HG03064 (cell line): ENCODE data around the gene SIRT1.
"Not testable (repeated sequence)": the region's sequence is repeated elsewhere in the genome, so short reads cannot be mapped to it uniquely, and the experiment has no call there.

Experiments
- ATAC-seq: cut with Tn5 transposase; IDR thresholded peaks from one replicate; pipeline ENCODE4 v1.9.1; 2021; ENCODE audit warnings: low read depth; ENCODE audit not compliant: unreplicated experiment

Gene SIRT1

GRCh38 chr10:67884313-67884841 lies at the start of gene SIRT1:
Gene SIRT1, plus strand, starts transcription at chr10:67884656. Its CDS starts 66 bp downstream, at chr10:67884722.
- ATAC-seq, result peak; percentile 82

- not testable (repeated sequence) for ATAC-seq
These were observed 48.7 kb upstream of the SIRT1 start for GRCh38 chr10:67835541-67836394.

GRCh38 chr10:67836488-67836887 lies 48.0 kb upstream of the SIRT1 start:
- no peak for ATAC-seq

GRCh38 chr10:67836972-67837371 lies 47.5 kb upstream of the SIRT1 start:
- no peak for ATAC-seq

GRCh38 chr10:67837541-67838314 lies 46.7 kb upstream of the SIRT1 start, which contains the start of gene DNAJC12:
Gene DNAJC12, minus strand, starts transcription at chr10:67838188. Its CDS starts 177 bp downstream, at chr10:67838011.
- no peak for ATAC-seq

- ATAC-seq, result not testable (repeated sequence)
These were observed 44.9 kb upstream of the SIRT1 start for GRCh38 chr10:67839511-67839910.

- no peak for ATAC-seq
These were observed 44.5 kb upstream of the SIRT1 start for GRCh38 chr10:67839951-67840350.

GRCh38 chr10:67841737-67842136 lies 42.7 kb upstream of the SIRT1 start:
- no peak for ATAC-seq

GRCh38 chr10:67843284-67843683 lies 41.2 kb upstream of the SIRT1 start:
- no peak for ATAC-seq

- ATAC-seq, result peak; percentile 95
These were observed 35.0 kb upstream of the SIRT1 start for GRCh38 chr10:67849331-67850011.

GRCh38 chr10:67851186-67851585 lies 33.3 kb upstream of the SIRT1 start:
- no peak for ATAC-seq

GRCh38 chr10:67852761-67853160 lies 31.7 kb upstream of the SIRT1 start:
- ATAC-seq, result no peak

GRCh38 chr10:67853512-67853911 lies 30.9 kb upstream of the SIRT1 start:
- no peak for ATAC-seq

- no peak for ATAC-seq
These were observed 25.5 kb upstream of the SIRT1 start for GRCh38 chr10:67858971-67859370.

- ATAC-seq, result no peak
These were observed 22.6 kb upstream of the SIRT1 start for GRCh38 chr10:67861750-67862432.

- ATAC-seq, result no peak
These were observed 21.4 kb upstream of the SIRT1 start for GRCh38 chr10:67863094-67863493.

GRCh38 chr10:67864607-67865371 lies 19.7 kb upstream of the SIRT1 start:
- ATAC-seq, result no peak

GRCh38 chr10:67868132-67868531 lies 16.3 kb upstream of the SIRT1 start:
- no peak for ATAC-seq

GRCh38 chr10:67869996-67870395 lies 14.5 kb upstream of the SIRT1 start:
- ATAC-seq, result no peak
